AG09319 (cell line): ENCODE data around the gene LMBRD1.

Experiments
- DNase-seq: peaks from one replicate; pipeline ENCODE4 v3.0.0-alpha.2; 2010; ENCODE audit warnings: low read depth; ENCODE audit errors: extremely low read depth
- TF ChIP-seq, protein P1 (sequence below): IDR thresholded peaks from 2 replicates; pipeline ENCODE4 v1.5.1; 2011; ENCODE audit warnings: low read depth, mild to moderate bottlenecking, inconsistent platforms, low read length, moderate library complexity

LMBRD1 gene

DNA sequence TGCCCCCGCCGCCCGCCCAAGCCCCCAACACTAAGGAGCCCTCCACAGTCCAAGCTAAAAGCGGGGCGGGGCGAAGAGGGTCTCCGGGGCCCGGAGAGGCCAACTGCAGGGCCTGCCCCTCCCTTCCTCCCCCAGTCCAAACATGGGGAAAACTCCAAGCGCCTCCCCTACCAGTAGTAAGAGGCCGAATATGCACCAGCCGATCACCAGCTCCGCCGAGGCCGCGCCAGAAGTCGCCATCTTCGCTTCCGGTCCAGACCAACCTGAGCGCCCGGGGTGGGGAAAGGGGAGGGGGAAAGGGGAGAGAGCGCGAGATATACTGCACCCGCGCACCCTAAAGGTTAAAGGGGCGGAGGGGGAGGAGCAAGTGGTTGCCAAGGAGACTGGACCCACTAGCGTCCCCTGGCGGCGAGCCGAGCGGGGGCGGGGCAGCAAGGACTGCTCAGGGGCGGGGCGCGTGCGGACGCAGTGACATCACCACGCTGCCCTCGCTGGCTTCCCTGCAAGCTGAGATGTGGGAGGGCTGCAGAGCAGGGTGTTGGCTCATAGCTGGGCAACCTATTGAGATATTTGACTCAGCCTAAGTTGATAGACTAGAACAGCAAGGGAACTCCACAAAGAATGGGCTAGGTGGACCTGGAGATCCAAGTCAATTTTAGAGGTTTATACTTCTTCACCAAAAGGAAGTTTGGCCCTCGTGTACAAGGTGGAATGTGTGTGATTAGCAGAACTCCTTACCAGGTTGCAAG, at the start of gene LMBRD1:
Gene LMBRD1 (minus strand): TSS at position 369 of the 749 bp plus-strand sequence. CDS start 129 bp downstream, at position 240.
- peak; percentile 93 for DNase-seq
- TF ChIP-seq, protein P1, sequence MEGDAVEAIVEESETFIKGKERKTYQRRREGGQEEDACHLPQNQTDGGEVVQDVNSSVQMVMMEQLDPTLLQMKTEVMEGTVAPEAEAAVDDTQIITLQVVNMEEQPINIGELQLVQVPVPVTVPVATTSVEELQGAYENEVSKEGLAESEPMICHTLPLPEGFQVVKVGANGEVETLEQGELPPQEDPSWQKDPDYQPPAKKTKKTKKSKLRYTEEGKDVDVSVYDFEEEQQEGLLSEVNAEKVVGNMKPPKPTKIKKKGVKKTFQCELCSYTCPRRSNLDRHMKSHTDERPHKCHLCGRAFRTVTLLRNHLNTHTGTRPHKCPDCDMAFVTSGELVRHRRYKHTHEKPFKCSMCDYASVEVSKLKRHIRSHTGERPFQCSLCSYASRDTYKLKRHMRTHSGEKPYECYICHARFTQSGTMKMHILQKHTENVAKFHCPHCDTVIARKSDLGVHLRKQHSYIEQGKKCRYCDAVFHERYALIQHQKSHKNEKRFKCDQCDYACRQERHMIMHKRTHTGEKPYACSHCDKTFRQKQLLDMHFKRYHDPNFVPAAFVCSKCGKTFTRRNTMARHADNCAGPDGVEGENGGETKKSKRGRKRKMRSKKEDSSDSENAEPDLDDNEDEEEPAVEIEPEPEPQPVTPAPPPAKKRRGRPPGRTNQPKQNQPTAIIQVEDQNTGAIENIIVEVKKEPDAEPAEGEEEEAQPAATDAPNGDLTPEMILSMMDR, result peak; percentile 68

DNA sequence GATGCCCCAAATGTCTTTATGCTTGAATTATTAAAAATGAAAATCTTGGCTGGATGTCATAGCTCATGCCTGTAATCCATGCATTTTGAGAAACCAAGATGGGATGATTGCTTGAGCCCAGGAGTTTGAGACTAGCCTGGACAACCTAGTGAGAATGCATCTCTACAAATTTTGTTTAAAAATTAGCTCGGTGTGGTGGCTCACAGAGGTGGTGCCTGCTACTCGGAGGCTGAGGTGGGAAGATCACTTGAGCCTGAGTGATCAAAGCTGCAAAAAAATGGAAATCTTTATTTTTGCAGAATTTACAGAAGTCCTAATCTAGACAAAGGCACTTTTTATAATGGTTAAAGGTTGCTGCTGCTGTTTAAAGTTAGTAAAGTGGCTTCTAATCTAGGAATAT, 49.5 kb upstream of the LMBRD1 start:
- DNase-seq, result no peak
- TF ChIP-seq, protein P1, result no peak

DNA sequence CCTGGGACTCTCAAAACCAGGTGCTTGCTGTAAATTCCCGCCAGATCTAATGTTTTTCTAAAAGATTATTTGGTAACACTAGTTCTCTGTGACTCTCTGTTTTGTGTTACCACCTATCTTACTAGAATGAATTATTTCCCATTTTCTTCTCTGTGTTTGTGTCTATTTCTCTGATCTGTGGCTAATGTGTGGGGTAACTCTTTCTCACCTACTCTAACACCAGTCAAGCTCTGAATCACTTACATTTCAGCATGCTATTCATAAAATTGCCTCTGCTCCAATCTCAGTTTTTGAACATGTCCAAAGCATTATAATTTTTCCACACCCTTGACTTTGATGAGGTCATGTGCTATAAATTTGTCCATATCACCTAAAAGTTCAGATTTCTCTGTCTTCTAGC, 46.4 kb upstream of the LMBRD1 start:
- DNase-seq, result no peak

DNA sequence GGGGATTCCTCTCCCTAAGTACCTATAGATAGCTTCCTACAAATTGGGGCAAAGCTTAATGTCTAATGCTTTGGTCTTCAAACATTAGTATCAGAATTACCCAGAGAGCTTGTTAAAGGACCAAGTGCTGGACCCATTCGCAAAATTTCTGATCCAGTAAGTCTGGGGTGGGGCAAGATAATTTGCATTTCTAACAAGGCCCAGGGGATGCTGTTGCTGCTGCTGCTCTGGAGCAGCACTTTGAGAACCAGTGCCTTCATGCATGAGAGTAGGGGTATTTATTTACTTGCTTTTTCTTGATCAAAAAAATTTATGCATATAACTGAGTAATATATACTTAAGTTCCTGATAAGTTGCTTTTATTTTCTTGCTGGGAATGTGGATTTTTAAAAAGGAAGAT, 45.1 kb upstream of the LMBRD1 start:
- no peak for DNase-seq
- TF ChIP-seq, protein P1, result no peak

More for the DNA sequence above, 46.4 kb upstream of the LMBRD1 start:
- TF ChIP-seq, protein P1, result no peak

DNA sequence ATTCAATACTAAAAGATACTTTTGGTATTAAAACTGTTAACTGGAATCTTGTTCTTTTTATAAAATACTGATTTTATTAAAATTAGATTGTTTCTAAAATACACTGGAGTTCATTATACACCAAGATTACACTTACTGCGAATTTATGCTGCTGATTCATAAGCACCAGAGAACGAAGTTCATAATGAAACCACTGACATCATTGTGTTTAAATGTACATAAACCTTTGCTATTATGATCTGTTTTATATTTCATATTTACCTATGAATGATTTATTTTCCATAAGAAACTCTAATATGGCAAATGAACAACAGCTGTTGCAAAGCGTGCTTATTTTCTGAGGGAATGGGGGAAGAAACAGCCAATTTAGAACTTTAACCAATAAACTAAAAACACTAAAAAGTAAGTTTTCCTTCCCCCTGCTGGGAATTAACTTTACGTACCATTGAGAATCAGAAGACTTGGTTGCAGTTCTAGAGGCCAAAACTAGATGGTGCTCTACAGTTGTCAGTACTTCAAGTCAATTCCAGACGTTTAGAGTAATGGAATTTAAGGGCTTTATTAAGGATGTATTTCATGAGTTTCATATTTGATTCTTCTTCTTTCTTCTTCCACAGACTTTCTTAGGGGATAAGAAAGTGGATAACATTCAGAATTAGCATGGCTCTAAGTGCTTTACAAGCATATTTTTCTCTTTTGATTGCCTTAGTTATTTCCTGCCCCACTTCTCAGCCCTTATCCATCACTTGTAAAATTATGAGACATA, 38.8 kb upstream of the LMBRD1 start:
- peak; percentile 30 for DNase-seq
- TF ChIP-seq, protein P1, result peak; percentile 95

DNA sequence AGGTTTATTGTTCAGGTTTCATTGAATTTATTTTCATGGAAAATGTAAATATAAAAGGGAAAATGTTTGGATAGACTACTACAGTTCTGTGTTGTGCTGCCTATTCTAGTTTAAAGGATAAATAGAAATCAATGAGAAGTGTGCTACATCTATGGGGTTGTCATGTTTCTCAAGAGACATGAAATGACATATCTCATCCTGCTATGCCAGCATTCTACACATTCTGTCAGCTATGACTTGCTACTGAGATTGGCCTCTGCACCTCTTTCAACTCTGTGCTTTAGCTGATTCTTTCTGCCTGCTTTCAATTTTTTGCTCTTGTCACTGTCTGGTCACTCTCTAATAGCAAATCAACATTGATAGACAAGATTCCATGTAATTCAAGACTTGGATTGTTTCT, 35.7 kb upstream of the LMBRD1 start:
- DNase-seq, result no peak

More for the DNA sequence above, 35.7 kb upstream of the LMBRD1 start:
- TF ChIP-seq, protein P1, result no peak
